Stimulated activated CD8-positive, alpha-beta memory T cell treated with anti-CD3 and anti-CD28 coated beads, Interleukin-7, amount 100 ng/mL, for 24 hours (primary cell): ENCODE measurements around the gene GBP4.
"Not testable (repeated sequence)": the region's sequence is repeated elsewhere in the genome, so short reads cannot be mapped to it uniquely, and the experiment has no call there.

Experiments
- DNase-seq: peaks from one replicate; pipeline ENCODE4 v3.0.0-alpha.2; 2020; ENCODE audit warnings: low read depth

Gene GBP4, protein sequence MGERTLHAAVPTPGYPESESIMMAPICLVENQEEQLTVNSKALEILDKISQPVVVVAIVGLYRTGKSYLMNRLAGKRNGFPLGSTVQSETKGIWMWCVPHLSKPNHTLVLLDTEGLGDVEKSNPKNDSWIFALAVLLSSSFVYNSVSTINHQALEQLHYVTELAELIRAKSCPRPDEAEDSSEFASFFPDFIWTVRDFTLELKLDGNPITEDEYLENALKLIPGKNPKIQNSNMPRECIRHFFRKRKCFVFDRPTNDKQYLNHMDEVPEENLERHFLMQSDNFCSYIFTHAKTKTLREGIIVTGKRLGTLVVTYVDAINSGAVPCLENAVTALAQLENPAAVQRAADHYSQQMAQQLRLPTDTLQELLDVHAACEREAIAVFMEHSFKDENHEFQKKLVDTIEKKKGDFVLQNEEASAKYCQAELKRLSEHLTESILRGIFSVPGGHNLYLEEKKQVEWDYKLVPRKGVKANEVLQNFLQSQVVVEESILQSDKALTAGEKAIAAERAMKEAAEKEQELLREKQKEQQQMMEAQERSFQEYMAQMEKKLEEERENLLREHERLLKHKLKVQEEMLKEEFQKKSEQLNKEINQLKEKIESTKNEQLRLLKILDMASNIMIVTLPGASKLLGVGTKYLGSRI

DNA sequence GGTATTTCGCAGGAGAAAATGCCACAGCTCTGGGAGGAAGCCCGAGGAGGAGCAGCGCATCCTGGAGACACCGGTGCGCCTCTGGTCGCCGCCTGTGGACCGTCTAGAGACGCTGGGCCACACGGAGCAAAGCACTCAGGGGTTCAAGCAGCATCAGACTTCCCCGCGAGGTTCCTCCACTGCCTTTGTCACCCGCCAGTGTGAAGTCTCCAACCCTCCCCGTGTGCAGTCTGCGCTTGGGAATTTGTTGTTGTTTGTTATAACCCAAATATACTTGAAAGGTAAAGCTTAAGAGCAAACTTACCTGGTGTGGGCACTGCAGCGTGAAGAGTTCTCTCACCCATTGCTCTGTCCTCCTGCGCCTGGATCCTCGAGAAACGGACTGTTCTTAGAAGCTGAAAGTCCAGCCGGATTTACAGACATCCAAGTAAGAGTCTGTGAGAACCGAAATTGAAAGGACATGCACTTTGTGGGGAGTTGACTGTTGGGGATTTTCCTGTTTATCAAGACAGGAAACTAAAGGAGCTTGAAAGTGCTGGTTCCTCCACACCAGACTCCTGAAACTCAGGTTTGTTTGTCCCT is at the start of gene GBP4:
Gene GBP4 (minus strand): TSS at position 452 of the 582 bp plus-strand sequence. CDS start 108 bp downstream, at position 344.
- no peak for DNase-seq

DNA sequence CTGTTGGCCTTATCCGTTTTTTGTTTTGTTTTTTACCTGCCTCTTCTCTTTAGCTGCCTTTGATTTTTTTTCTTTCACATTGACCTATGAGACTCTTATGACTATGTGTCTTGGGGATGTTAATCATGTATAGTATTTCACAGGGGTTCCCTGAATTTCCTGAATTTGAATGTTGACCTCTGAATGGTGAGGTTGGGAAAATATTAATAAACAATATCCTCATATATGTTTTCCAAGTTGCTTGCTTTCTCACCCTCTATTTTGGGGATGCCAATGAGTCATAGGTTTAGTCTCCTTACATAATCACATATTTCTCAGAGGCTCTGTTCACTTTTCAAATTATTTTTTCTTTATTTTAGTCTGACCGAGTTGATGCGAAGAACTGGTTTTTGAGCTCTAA is 44.3 kb upstream of the GBP4 start:
- no peak for DNase-seq

DNA sequence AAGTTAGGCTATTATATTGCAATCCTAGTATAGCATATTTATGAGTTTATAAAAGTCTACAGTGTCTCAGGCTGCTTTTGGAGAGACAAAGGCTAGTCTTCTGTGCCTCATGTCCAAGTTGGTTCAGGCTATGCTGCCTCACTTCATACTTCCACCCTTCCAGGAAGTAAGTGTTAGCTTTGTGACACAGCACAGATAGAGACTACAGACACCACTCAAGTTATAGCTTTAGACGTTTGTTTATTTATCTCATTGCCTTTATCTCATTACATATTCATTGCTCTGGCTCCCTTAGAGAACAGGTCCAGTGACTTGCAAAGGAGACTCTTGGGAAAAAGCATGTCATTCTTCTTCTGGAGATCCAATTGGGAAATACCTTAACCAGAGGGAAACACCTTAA is 22.6 kb upstream of the GBP4 start:
- DNase-seq: no peak

DNA sequence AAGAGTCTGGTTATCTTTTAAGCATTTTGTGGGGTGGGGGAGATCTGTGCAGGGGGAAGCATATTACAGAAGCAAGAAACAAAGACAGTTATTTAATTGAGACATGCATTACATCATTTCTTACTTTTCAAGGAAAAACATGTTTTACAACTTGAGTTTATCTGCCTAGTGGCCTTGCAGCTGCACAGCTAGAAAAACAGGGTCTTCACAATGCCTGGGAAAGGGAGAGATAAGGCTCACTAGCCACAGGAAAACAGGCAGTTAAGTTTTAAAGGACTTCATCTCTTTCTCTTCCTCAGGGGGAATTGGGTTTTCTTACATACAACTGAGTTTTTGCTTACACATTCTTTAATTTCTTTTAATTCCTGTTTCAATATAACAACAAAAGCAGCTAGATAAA is 21.1 kb upstream of the GBP4 start:
- DNase-seq: not testable (repeated sequence)

DNA sequence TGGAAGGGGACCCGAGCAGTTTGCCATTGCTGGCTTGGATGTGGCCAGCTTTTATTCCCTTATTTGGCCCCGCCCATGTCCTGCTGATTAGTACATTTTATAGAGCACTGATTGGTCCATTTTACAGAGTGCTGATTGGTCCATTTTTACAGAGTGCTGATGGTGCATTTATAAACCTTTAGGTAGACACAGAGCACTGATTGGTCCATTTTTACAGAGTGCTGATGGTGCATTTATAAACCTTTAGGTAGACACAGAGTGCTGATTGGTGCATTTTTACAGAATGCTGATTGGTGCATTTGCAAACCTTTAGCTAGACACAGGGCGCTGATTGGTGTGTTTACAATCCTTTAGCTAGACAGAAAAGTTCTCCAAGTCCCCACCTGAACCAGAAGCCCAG is 20.2 kb upstream of the GBP4 start:
- DNase-seq: not testable (repeated sequence)

DNA sequence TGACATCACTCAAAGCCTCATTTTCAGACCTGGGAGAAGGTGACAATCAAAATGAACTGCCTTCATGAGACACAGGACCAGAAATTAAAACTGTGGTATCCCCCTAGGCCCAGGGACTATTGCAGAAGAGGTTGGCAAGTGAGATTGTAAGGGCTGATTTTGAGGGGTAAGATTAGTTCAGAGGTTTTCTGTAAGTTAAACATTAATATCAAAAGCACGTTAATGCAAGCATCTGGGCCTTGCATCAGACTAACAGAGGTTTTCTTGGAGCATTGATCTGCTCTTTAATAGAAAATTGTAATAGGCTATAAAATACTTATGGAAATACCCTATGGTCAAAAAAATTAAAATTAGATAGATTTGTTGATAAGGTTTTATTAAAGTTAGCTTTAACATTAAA is 14.6 kb upstream of the GBP4 start:
- DNase-seq: no peak

DNA sequence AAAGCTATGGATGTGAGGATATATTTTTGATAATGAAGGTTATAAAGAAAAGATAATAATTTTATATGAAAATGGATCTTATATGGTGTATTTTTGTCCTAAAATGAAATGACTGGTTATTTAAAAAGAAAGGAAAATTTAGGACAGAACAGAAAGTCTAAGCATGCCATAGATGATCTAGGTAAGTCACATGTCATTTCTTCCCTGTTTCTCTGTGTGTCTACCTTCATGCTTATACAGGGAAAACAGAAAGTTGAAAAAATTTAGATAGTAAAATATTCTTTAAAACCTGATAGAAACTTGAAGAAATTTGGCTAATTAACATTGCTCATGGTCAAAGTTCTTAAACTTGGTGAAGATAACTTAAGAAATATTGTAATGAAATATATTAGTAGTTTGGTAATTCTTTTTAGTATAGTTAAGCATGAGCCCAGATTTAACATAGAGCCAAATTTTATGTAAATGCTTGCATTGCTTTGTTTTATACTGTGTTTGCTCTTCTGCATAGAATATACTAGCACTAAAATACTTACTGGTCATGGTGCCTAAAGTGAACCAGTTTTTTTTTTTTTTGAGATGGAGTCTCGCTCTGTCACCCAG is 12.4 kb upstream of the GBP4 start:
- no peak for DNase-seq

DNA sequence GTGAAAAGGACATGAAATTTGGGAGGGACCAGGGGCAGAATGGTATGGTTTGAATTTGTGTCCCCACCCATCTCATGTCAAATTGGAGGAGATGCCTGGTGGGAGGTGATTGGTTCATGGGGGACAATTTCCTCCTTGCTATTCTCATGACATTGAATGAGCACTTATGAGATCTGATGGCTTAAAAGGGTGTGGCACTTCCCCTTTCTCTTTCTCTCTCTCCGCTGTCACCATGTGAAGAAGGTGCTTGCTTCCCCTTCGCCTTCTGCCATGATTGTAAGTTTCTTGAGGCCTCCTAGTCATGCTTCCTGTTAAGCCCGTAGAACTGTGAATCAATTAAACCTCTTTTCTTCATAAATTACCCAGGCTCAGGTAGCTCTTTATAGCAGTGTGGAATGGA is 7.6 kb upstream of the GBP4 start:
- DNase-seq: no peak

DNA sequence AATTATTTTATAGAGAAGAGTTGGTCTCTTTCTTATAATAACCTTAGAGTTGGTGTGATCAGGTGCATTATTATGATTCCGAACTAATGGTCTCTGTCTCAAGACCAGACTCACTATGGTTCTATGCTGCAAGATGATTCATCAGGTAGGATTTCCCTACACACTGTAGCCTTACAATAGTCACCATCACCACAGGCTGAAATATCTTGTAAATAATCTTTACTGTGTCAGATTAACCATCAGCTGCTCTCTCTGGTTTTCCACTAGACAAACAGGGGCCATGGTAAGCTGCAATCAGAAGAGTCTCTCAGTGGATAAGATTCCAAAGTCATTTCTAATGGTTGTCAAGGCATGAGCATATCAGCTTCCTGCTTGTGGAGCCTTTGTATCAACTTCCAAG is 4.4 kb upstream of the GBP4 start:
- no peak for DNase-seq

DNA sequence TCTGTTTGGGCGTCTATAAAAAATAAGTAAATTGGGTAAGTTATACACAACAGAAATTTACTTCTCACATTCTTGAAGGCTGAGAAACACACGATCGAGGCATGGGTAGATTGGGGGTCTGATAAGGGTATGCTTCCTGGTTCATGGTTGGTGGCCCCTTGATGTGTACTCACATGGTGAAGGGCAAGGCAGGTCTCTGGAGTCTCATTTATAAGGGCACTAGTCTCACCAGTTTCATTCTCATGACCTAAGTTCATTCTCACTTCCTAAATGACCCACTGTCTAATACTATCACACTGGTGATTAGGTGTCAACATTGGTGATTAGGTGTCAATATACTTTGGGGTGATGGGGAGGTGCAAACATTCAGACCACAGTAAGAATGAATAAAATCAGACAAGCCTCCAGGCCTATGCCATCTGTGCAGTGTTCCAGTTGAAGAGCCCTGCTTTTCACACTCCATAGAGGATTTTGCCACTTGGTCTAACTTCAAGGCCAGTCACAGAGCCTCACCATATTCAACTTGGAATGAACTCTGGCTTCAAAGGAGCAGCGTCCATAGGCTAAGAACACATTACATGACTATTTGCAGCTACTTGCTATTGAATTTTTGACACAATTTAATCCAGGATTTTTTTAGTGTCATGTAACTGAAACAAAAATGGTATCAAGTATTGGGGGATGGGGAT is 2.5 kb upstream of the GBP4 start:
- DNase-seq: no peak

DNA sequence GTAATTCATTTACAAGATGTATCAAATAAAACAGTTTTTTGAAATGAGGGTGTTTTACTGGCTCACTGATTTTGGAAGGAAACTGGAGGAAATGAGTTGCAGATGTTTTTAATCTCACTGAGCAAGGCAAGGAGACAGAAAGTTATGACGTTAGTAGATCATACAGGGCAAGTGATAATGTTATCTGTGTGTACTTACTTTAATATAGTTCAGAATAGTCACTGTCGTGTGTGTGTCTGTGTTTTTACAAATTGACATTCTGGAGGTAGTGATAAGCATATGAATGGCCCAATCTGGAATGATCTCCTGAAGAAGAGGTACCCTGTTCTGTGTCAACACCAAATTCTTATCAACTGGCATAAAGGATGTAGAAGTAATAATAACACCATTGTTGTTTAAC is 1.9 kb upstream of the GBP4 start:
- DNase-seq: no peak

DNA sequence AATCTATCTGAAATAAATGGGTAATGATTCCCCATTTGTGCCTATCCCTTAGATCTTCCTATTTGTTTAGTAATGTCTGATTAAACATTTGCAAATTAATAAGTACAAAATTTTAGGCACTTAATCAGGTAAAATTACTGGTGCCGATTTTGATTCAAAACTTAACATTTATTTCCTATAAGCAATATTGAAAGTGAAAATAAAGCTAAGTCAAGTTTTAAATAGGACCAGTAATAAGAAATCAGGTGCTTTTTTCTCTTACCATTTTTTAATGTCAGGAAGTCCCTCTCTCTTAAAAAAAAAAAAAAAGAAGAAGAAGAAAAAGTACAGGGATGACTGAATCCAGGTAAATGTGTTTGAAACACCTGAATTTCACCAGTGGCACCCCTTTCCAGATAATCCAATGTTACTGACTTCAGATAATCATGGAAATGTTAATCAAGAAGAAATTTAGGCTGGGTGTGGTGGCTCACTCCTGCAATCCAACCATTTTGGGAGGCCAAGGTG is 836 bp upstream of the GBP4 start:
- DNase-seq: no peak

DNA sequence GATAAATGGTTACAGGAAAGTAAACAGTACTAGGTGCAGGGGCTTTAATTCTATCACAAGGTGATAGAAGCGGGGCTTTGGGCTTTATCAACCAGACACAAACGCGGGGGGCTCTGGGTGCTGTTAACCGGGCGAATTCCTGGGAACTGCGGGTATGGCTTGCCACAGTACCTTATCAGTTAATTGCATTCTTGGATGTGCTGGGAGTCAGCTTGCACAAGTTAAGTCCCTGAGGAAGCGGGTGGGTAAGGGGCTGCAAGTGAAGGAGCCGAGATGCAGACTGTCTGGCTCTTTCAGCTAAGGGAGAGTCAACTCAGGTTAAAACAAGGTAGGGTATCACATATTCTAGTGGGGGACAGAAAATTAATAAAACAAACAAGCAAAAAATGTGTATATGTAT is 661 bp downstream of the GBP4 start:
- DNase-seq: no peak

DNA sequence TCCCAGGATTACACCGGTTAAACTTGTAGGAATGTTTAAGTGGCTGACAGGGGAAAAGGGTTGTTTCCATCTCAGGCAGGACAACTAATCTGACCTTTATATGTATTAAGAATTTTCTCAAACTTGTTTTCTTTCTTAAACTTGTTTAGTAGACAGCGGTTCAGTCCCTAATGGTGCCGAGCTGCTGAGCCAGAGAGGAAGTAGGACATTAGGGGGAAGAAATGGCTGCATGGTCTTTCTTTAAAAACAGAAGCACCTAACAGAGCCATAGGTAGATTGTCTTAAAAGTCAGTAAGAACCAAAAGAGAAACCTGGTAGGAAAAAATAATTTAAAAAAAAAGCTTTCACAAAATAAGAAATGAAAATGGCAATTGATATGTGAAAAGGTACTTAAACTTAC is 3.3 kb downstream of the GBP4 start:
- no peak for DNase-seq

DNA sequence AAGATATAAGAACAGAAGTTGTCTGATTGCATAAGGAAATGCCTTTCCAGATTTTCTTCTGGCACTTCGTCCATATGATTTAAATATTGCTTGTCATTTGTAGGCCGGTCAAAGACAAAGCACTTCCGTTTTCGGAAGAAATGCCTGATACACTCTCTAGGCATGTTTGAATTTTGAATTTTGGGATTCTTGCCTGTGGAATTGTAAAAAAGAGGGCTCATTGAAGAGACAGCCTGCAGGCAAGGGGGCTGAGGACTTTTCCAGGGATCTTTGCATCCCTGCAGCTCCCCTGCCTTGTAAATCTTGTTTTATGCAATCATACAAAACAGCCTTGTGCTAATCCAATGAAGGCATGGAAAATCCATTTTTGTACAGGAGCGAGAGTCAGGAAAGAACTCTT is 7.4 kb downstream of the GBP4 start:
- DNase-seq: no peak

DNA sequence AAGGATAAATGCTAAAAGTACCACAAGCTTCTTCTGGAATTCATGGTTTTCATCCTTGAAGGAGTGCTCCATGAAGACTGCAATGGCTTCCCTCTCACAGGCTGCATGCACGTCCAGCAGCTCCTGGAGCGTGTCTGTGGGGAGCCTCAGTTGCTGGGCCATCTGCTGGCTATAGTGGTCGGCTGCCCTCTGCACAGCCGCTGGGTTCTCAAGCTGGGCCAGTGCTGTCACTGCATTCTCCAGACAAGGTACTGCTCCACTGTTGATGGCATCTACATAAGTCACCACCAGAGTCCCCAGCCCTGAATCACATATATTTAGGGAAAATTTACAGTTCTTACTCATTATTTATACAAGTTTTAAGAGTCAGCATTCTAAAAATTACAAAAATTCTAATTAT is 8.7 kb downstream of the GBP4 start:
- no peak for DNase-seq

DNA sequence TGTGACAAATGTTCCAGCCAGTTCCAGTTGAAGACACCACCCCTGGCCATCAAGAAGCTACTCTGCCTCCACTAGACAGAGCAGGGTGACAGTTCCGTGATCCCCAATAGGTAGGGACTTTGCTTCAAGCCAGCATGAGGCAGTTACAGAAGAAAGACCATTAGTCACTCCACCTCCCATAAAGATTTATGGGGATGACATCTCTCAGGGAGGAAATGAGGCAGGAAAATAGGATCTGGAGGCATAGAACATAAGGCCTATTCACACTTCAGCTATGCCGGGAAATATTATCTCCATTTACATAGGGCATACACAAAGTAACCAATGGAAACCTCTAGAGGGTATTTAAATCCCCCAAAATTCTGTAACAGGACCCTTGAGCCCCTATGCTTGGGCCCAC is 19.4 kb downstream of the GBP4 start:
- DNase-seq: no peak

DNA sequence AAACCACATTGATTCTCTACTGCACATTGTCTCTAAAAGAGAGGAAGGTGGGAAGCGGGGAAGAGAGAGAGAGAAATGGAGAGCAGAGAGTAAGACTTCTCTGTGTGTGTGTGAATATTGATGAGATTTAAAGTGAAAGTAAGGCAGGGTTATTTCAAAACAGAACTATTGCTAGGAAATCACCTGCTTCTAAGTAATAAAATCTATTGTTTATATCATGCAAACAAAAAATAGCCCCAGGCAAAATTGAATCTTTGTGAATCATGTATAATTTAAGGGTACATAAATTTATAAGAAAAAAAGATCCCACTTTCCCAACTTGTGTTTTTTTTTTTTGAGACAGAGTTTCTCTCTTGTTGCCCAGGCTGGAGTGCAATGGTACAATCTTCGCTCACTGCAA is 21.8 kb downstream of the GBP4 start:
- no peak for DNase-seq

DNA sequence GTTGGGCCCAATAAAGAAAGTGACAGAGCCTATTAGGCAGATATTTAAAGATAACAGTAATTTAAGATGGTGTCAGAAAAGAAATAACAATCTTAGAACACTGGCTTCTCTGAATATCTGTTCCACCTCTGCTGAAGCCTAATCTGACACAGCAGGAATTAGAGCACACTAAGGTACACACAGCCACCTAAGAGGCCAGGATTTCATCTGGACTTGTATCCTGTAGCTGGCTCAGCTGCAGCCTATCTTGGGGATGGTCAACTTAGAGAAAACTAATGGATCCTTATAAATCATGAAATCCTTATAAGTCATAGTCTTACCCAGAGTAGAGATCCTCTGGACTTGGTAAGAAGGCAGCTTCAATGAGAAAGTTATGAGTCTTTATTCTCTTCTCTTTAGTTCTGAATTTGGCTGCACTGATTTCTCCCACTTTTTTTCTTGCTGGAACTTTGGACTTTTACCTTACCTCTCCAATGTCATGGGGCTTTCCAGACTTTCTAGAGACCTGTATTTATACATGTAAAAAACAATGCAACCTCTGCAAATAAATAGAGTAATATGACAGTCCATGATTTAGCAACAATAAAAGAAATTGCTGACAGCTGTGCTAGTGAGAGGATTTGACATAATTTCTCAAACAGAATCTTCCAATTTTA is 23.0 kb downstream of the GBP4 start, which contains the start of gene GBP7:
Gene GBP7 (minus strand): TSS at position 403 of the 656 bp plus-strand sequence. CDS start 4,068 bp downstream, outside the sequence.
- DNase-seq: no peak

DNA sequence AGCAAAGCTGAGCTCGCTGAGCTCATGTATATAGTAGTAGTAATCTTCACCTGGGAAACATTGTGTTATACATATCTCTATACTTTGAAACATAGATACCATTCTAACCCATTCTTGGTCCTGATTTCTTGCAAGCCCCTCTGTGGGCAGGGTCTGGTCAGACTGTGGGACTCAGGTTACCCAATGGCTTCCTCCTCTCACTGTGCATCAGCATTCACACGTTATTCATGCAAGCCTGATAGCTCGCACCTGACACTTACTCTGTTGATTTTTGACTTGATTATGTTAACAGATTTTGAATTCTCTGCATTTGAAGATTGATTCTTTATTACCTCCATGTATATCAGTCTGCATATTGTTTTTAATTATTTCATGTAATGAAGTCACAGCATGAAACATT is 24.3 kb downstream of the GBP4 start:
- DNase-seq: no peak

DNA sequence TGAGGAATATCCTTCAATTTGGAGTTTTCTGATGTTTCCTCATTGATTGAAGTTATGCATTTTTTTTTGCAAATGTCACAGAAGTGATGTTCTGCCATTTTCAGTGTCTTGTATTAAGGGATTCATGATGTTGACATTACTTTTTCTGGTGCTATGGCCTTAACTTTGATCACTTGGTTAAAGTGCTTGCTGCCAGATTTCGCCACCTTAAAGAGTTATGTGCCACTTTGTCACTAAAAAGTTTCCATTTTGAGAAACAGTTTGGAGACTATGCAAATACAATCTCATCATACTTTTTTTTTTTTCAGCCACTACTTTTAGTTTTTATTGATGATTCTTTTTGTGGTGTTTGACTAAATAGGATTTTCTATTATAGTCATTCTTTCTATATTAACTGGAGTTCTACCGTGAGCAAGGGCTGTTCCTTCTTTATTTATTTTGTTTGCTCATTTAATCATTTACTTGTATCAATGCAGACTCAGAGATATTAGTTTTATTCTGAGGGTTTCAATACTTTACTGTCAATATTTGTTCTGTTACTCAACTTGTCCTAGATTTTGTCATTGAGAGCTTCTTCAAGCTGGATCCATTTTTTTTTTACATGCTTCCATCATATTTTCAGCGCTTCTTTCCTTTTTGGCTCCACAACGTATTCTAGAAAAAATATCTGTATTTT is 26.1 kb downstream of the GBP4 start:
- no peak for DNase-seq
